MM.1S (cell line): ENCODE results near the gene SELENOW.
A peak's percentile ranks its signal among the peaks of the same experiment; 100 is the strongest.

Source experiments
- CTCF ChIP-seq: fragments of 300-600 bp; sonication (generic); IDR thresholded peaks from 2 replicates; pipeline ENCODE4 v1.5.1; 2016; ENCODE audit warnings: antibody characterized with exemption, low read length, mixed read lengths
- EZH2 ChIP-seq: fragments of 300-600 bp; sonication (generic); optimal IDR thresholded peaks from 2 replicates; pipeline ENCODE3; 2017; ENCODE audit warnings: low read depth, mild to moderate bottlenecking, antibody characterized with exemption, low read length, mixed read lengths
- EZH2phosphoT487 ChIP-seq: fragments of 300-600 bp; sonication (generic); IDR thresholded peaks from 2 replicates; pipeline ENCODE4 v1.6.1; 2018; ENCODE audit warnings: antibody characterized with exemption, low read length

DNA sequence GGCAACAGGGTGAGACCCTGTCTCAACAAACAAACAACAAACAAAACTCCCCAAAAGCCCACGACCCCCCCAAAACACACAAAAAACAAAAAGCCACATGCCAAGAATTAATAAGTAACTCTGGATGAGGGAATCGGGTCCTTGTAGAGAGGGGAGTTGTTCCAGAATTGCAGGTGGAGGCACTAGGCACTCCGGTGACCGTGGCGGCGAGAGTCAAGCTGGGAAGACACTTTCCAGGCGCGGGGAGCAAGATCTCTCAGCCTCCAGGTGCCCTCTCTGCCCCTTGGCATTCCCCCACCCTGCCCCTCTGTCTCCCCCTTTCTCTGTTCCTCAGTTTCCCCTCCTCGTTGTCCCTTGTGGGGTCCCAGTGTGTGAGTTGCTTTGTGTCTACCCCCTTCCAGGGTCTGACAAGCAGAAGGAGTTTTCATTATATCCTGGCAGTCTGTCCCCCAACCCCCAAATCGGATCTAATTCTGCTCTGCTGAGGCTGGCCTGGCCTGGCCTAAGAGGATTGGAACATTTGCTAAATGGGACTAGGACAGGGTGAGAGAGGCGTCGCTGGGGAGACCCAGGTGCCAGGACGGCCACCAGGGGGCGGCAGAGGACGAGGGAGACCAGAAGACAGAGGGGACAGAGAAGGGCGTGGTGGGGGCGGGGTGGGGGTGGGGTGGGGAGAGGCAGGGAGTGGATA lies 34.9 kb downstream of the SELENOW start:
- TF ChIP-seq CTCF = peak; percentile 59
- TF ChIP-seq EZH2 = no peak
- TF ChIP-seq EZH2phosphoT487 = no peak
